NCI-H345 (cell line): ENCODE measurements around the gene RASSF7.

Experiments
- DNase-seq: peaks from one replicate; lab custom pipeline; 2025; lab: John Stamatoyannopoulos, UW

RASSF7 gene

DNA sequence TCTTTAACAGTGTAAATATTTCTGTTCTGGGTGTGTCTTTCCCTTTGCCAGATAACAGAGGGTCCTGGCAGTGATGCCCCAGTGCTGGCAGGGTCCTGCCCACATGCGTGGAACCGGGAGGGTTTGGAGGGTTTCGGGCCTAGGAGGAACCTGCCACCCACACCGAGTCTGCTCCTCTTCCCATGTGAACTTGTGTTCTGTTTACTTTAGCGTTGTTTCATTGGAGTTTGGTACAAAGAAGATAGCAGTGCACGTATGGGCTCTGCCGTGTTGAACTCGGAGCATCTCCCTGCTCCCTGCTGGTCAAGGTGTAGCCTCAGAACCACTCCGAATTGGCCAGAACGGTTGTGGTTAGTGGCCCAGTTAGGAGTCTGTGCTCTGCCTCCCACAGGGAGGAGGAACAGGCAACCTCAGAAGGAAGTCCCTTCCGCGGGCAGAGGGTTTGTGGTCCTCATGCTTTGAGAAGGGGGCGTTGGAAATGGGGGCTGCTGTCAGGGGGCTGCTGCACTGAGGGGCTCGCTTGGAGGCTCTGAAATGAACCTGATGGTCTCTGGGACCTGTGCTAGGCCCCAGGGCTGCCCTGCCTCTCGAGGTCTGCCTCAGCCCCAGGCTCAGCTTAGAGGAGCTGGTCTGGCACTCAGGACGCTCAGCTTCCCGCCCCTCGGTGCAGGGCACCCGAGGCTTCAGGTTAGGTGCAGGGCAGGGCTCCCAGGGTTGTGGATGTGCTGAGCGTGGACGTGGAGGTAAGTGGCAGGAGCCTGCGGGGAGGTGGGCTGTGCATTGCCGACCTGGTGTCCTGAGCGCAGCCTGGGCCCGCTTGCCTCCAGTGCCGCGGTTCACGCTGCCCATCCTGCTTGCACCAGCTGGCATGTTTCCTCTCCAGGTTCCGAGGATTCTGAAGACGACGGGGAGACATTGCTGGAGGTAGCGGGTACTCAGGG is 25.9 kb downstream of the RASSF7 start:
- no peak for DNase-seq

GRCh38 chr11:587546-587945 is 26.8 kb downstream of the RASSF7 start:
- no peak for DNase-seq

GRCh38 chr11:587978-588380 is 27.2 kb downstream of the RASSF7 start:
- DNase-seq, result no peak

- no peak for DNase-seq
These were observed 29.0 kb downstream of the RASSF7 start for GRCh38 chr11:589798-590197.

DNA sequence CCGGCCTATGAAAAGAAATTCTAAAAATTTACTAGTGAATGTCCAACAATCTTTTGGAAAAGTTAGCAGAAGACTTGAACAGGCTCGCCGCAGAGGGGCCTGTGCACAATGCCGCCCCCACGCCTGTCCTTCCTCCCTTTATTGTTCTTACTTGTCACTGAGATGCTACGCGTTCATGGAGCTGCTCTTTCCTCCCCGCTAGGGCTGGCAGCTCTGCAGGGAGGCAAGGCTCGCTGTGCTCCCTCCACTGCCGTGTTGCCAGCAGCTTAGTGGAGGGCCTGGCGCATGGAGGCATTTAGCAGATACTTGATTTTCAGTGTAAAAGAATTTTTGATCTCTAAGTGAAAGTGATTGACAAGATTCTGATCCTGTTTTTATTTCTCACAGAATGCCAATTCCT is 30.2 kb downstream of the RASSF7 start:
- no peak for DNase-seq

DNA sequence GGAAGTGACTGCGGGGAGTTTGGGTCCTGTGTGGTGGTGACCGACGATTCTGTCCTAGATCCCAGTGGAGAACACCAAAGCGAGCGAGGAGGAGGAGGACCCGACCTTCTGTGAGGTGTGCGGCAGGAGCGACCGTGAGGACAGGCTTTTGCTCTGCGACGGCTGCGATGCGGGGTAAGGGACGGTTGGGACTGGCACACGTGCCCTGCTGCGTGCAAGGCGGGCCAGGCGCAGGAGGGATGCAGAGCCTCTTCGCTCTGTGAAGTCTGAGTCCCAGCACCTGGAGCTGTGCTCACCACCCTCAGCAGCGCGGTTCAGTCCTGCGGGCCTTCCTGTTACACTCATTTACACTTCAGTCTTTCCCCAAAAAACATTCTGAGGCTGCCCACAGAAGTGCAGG is 31.7 kb downstream of the RASSF7 start:
- DNase-seq, result no peak

- DNase-seq, result no peak
These were observed 32.1 kb downstream of the RASSF7 start for GRCh38 chr11:592918-593317.

GRCh38 chr11:593347-593746 is 32.6 kb downstream of the RASSF7 start:
- DNase-seq, result no peak

DNA sequence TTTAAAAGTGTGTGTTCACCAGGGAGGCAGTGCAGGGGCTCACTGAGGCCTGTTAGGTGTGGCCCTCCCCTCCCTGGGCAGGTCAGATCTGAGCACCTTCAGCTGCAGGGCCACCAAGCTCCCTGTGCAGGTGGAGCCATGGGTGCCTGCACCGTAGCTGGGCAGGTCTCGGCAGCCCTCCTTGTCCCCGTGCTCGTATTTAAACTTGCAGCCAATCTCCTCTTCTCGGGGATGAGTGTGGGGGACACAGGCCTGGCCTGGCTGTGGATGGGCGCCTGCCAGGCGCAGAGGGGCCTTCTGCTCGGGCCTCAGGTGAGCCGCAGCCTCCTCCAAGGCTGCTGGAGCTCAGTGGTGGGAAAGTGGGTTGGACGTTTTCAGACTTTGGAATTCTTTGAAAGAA is 34.6 kb downstream of the RASSF7 start:
- no peak for DNase-seq

- DNase-seq, result no peak
These were observed 35.6 kb downstream of the RASSF7 start for GRCh38 chr11:596374-596773.

- no peak for DNase-seq
These were observed 36.5 kb downstream of the RASSF7 start for GRCh38 chr11:597166-597725.

DNA sequence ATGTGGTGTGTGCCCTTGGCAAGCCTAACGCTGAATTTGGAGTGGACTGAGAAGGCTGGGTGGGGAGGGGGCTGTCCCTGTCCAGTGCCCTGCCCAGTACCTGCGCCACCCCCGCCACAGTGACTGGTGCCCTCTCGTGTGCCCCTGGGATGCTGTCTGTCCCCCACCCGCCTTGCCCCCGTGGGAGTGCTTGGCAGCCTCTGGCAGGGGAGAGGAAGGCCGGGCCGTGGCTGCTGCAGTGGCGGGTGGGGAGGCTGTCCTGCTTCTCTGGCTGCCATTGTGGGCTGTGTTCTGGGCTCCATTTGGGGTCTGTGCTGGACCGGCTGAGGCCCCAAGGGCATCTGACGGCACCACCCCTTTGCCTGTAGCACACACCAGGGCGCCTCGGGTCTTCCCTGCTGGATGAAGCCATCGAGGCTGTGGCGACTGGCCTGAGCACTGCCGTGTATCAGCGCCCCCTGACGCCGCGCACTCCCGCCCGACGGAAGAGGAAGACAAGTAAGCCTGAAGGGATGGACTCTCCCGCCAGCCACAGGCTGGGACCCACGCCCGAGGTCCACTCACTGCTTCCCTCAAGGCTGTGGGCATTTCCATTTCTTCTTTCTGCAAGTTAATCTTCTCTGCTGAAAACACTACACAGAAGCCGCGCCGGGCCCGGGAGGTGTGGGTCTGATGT is 37.4 kb downstream of the RASSF7 start:
- no peak for DNase-seq

DNA sequence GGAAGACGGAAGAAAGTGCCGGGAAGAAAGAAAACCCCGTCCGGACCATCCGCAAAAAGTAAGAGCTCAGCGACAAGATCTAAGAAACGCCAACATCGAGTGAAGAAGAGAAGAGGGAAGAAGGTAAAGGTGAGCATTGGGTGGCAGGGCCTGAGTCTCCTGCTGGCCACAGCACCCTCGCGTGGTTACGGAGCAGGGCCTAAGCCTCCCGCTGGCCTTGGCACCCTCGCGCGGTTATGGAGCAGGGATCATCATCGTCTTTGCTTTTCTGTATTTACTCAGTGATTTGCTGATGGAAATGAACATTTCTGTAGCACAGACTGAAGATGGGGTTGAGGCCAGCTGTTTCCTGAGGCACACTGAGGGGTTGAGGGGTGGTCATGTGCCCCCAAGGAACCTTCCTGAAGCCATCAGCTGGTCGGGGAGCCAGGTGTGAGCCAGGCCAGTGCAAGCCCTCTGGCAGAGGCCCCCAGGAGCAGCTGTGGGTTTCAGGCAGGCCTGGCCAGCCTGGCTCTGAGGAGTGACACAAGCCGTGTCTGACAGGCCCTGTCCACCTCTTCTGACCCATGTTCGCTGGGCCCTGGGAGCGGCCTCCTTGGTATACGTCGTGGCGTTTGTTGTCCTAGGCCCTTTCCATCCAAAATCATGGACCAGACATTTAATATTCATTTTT is 40.9 kb downstream of the RASSF7 start:
- DNase-seq, result no peak

- no peak for DNase-seq
These were observed 42.4 kb downstream of the RASSF7 start for GRCh38 chr11:603154-603553.

DNA sequence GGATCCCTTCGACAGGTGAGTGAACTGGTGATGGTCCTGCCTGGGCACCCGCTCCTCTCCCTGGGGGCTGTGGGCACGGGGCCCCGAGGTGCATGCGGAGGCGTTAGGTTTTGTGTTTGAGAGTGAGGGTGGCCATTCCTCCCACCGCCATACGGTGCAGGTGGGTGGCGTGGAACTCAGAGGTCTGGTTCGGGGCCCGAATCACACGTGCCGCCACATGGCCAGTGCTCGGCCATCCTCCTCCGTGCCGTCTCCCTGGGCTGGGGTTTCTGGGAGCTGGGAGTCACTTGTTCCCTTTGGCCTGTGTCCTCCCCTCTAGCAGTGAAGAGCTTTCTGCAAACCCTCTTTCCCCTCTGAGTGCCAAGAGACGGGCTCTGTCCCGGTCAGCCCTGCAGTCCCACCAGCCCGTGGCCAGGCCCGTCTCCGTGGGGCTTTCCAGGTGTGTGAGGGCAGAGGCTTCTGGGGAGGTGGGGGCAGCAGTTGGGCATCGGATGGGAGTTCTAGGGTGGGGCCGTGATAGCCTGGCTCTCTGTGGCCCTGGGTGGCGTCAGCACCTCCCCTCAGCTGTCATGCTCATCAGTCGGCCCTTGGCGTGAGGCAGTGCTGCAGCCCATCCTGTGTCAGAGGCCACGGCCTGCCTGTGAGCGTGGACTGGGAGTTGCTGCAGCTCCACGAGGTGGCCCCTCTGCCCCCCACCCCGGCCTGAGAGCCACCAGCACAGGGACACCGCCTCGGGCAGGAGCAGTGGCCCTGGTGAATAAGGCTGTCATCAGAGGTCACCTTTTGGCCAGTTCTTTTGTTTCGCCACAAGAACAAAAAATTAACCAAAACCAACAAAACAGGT is 44.7 kb downstream of the RASSF7 start:
- DNase-seq, result no peak

DNA sequence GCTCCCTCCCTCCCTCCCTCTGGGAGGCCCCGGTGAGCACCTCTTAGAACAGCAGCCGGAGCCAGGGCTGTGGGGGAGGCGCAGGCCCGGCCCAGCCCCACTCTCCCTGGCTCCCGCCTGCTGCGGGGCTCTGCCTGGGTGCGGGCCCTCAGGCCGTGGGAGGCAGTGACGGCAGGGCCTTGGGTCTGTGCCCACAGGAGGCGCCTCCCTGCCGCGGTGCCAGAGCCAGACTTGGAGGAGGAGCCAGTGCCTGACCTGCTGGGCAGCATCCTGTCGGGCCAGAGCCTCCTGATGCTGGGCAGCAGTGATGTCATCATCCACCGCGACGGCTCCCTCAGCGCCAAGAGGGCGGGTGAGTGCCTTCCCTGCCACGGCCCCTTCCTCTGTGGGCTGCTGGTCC is 45.5 kb downstream of the RASSF7 start:
- DNase-seq, result no peak

GRCh38 chr11:607020-607780 is 46.4 kb downstream of the RASSF7 start:
- DNase-seq, result no peak

DNA sequence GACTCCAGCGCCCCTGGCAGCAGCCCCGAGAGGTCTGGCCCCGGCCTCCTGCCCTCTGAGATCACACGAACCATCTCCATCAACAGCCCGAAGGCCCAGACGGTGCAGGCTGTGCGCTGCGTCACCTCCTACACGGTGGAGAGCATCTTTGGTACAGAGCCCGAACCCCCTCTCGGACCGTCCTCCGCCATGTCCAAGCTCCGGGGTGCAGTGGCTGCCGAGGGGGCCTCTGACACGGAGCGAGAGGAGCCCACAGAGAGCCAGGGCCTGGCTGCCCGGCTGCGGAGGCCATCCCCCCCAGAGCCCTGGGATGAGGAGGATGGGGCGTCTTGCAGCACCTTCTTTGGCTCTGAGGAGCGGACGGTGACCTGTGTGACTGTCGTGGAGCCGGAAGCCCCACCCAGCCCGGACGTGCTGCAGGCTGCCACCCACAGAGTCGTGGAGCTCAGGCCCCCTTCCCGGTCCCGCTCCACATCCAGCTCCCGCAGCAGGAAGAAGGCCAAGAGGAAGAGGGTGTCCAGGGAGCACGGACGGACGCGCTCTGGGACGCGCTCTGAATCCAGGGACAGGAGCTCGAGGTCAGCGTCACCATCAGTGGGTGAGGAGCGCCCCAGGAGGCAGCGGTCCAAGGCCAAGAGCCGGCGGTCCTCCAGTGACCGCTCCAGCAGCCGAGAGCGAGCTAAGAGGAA is 47.3 kb downstream of the RASSF7 start:
- no peak for DNase-seq

DNA sequence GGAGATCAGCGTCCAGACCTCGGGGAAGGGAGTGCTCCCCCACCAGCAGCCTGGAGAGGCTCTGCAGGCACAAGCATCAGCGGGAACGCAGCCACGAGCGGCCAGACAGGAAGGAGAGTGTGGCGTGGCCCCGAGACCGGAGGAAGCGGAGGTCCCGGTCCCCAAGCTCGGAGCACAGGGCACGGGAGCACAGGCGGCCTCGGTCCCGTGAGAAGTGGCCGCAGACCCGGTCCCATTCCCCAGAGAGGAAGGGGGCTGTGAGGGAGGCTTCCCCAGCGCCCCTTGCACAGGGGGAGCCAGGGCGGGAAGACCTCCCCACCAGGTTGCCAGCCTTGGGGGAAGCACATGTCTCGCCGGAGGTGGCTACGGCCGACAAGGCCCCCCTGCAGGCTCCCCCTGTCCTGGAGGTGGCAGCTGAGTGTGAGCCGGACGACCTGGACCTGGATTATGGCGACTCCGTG is 48.1 kb downstream of the RASSF7 start:
- no peak for DNase-seq

DNA sequence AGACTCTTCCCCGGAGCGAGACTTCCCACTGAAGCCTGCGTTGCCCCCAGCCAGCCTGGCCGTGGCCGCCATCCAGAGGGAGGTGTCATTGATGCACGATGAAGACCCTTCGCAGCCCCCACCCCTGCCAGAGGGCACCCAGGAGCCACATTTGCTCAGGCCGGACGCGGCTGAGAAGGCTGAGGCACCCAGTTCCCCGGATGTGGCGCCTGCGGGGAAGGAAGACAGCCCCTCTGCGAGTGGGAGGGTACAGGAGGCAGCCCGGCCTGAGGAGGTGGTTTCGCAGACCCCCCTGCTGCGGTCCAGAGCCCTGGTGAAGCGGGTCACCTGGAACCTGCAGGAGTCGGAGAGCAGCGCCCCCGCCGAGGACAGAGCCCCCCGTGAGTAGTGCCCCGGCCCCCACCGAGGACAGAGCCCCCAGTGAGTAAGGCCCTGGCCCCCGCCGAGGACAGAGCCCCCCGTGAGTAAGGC is 48.6 kb downstream of the RASSF7 start:
- DNase-seq, result no peak
